ENCODE results near the gene JADE3.

JADE3 gene

GRCh38 chrX:47061238-47061919 lies 149.2 kb downstream of the JADE3 start:
- H3K27me3 ChIP-seq (ENCODE audit: control insufficient read depth, insufficient read depth, low read length) = no peaks in the 10 kb centered on the region
- H3K9me3 ChIP-seq (ENCODE audit: control insufficient read depth, low read length) = no peaks in the 10 kb centered on the region
- H3K9ac ChIP-seq (ENCODE audit: low read length) = no peak overlapping the region
- no peaks in the 10 kb centered on the region for H3K36me3 ChIP-seq (ENCODE audit: control insufficient read depth, insufficient read depth, low read length)
- no peaks in the 10 kb centered on the region for H3K4me1 ChIP-seq (ENCODE audit: control insufficient read depth, insufficient read depth, low read length)
- H3K4me3 ChIP-seq (ENCODE audit: low read length) = no peak overlapping the region

DNA sequence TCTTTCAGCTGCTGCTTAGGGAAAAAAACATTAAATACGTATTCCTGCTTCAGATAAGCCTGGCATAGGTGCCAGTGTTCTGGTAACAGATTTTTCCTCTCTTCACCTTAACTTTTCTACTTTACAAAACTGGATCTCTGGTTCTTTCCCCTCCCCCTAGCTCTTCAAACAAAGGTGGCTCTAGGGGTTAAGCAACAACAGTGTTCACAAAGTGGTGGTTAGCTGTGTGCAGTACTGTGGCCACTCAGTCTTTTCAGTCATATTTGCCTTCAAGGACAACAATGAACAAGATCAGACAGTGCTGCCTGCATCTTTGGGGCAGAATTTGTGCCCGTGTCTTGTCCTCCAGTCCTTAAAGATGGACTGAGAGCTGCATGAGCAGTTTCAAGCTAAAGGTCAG lies 151.0 kb downstream of the JADE3 start:
- Histone ChIP-seq H3K4me3 (ENCODE audit: low read length) (no peak overlapping the region), H3K9me3 (ENCODE audit: control insufficient read depth, low read length) (no peaks in the 10 kb centered on the region), H3K4me1 (ENCODE audit: control insufficient read depth, insufficient read depth, low read length) (no peaks in the 10 kb centered on the region), H3K27me3 (ENCODE audit: control insufficient read depth, insufficient read depth, low read length) (no peaks in the 10 kb centered on the region), H3K9ac (ENCODE audit: low read length) (no peak overlapping the region), H3K36me3 (ENCODE audit: control insufficient read depth, insufficient read depth, low read length) (no peaks in the 10 kb centered on the region)

GRCh38 chrX:47068214-47068613 lies 156.0 kb downstream of the JADE3 start:
- no peaks in the 10 kb centered on the region for H3K4me1 ChIP-seq (ENCODE audit: control insufficient read depth, insufficient read depth, low read length)
- H3K27me3 ChIP-seq (ENCODE audit: control insufficient read depth, insufficient read depth, low read length) = no peaks in the 10 kb centered on the region
- H3K9ac ChIP-seq (ENCODE audit: low read length) = no peak overlapping the region
- no peak overlapping the region for H3K4me3 ChIP-seq (ENCODE audit: low read length)
- H3K36me3 ChIP-seq (ENCODE audit: control insufficient read depth, insufficient read depth, low read length) = no peaks in the 10 kb centered on the region
- H3K9me3 ChIP-seq (ENCODE audit: control insufficient read depth, low read length) = no peaks in the 10 kb centered on the region

DNA sequence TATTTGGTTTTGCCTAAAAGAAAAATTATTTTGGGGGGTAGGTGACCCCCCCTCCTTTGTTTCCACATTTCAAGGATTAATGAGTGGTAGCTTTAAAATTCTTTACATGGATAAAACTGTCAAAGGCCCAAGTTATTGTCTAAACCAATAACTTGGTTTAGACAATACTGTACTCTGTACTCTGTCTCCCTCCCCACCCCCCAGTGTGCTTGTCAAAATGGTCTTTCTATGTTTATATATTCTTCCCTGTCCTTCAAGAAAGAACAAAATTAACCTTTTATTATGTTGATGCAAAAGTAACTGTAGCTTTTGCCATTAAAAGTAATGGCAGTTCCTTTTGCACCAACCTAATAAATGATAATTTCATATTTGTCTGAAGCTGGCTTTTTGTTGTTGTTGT lies 156.5 kb downstream of the JADE3 start:
- H3K4me3 ChIP-seq (ENCODE audit: low read length) = no peak overlapping the region
- H3K9me3 ChIP-seq (ENCODE audit: control insufficient read depth, low read length) = no peaks in the 10 kb centered on the region
- H3K4me1 ChIP-seq (ENCODE audit: control insufficient read depth, insufficient read depth, low read length) = no peaks in the 10 kb centered on the region
- H3K27me3 ChIP-seq (ENCODE audit: control insufficient read depth, insufficient read depth, low read length) = no peaks in the 10 kb centered on the region
- no peak overlapping the region for H3K9ac ChIP-seq (ENCODE audit: low read length)
- no peaks in the 10 kb centered on the region for H3K36me3 ChIP-seq (ENCODE audit: control insufficient read depth, insufficient read depth, low read length)

DNA sequence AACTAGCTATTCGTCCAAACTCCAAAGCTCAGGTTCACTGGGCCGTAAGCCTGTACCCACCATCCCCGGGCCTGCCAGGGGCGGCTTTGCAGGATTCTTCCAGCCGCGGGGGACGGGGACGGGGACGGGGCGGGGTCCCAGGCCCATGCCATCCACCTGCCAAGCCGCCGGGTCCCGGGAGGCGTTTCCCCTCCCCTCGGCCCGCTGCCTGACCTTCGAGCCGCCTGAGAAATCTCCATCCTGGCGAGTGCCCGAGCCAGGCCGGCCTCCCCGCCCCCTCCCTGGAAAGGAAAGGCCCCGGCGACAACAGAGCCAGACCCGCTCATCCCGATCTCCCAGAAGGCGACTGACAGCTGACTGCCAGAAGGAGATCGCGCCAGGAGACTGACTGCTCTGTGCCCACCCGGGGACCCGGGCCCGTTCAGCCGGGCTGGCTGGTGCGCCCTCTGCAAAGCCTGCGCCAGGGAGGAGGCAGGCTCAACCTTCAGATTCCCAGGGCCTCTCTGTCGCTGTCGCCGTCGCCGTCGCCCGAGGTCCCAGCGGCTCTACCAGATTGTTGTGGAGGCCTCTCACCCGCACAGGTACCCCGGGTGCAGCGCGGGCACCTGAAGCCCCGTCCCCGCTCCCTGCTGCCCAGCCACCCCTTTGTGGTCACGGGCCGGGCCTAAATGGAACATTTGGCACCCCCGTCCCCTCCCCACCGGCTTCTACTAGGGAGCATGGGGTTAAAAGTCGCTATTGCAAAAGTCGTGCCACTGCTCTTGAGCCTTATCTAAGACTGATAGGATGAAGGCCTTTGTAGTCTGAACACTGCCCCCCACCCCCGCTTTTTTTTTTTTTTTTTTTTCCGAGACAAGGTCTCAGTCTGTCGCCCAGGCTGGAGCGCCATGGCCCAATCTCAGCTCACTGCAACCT lies 166.2 kb downstream of the JADE3 start, which contains the start of gene RGN:
Gene RGN, plus strand, starts transcription at position 315 of the 915 bp plus-strand sequence. CDS start 2,702 bp downstream, outside the sequence.
- H3K9ac ChIP-seq (ENCODE audit: low read length) = peak within 1 kb of the TSS; percentile 39
- no peaks in the 10 kb centered on the region for H3K36me3 ChIP-seq (ENCODE audit: control insufficient read depth, insufficient read depth, low read length)
- no peaks in the 10 kb centered on the region for H3K9me3 ChIP-seq (ENCODE audit: control insufficient read depth, low read length)
- H3K4me3 ChIP-seq (ENCODE audit: low read length) = no peak within 1 kb of the TSS
- no peaks in the 10 kb centered on the region for H3K27me3 ChIP-seq (ENCODE audit: control insufficient read depth, insufficient read depth, low read length)
- no peaks in the 10 kb centered on the region for H3K4me1 ChIP-seq (ENCODE audit: control insufficient read depth, insufficient read depth, low read length)

DNA sequence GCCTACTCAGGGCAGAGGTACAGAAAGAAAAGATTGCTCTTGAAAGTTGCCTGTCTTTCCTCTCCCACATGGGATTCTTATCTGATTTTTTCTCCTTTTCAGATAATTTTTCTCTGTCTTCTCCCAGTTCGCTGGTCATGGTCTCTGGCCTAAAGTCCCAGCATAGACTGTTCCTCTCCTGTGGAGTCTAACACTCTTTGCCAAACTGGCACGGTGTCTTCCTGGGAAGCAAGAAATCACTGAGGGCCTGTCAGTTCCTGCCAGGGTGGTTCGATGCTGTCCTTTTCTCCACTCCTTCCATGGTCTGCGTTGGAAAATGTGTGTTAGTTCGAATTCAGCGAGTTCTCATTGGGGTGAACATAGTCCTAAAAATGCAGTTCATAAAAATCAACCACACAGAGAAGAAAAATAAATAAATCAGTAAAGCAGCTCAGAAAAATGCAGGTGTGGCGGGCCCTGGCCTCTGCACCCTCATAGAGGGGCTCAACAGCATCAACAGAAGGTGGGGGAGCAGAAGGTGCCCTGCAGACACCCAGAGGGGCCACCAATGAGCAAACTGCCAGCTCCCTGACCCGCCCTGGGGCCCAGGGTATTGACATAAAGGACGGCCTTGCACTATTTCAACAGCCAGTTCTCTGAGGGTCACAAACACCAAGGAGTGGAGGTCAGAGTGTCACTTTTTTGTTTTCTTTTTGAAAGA lies 168.1 kb downstream of the JADE3 start:
- Histone ChIP-seq H3K27me3 (ENCODE audit: control insufficient read depth, insufficient read depth, low read length) (no peaks in the 10 kb centered on the region), H3K9ac (ENCODE audit: low read length) (no peak overlapping the region), H3K36me3 (ENCODE audit: control insufficient read depth, insufficient read depth, low read length) (no peaks in the 10 kb centered on the region), H3K4me3 (ENCODE audit: low read length) (no peak overlapping the region), H3K4me1 (ENCODE audit: control insufficient read depth, insufficient read depth, low read length) (no peaks in the 10 kb centered on the region), H3K9me3 (ENCODE audit: control insufficient read depth, low read length) (no peaks in the 10 kb centered on the region)

DNA sequence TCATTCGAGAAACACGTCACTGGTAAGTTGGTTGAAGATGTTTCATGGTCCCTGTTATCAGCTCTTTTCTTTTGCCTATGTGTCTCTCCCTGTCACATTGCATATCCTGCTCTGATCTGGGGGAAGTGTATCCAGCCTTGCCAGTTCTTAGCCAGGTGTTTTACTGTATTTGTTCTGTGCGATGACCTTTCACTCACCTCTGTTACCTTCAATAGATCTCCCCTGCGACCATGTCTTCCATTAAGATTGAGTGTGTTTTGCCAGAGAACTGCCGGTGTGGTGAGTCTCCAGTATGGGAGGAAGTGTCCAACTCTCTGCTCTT lies 168.7 kb downstream of the JADE3 start:
- Histone ChIP-seq H3K9me3 (ENCODE audit: control insufficient read depth, low read length) (no peaks in the 10 kb centered on the region), H3K27me3 (ENCODE audit: control insufficient read depth, insufficient read depth, low read length) (no peaks in the 10 kb centered on the region), H3K4me1 (ENCODE audit: control insufficient read depth, insufficient read depth, low read length) (no peaks in the 10 kb centered on the region), H3K9ac (ENCODE audit: low read length) (no peak overlapping the region), H3K36me3 (ENCODE audit: control insufficient read depth, insufficient read depth, low read length) (no peaks in the 10 kb centered on the region), H3K4me3 (ENCODE audit: low read length) (no peak overlapping the region)

DNA sequence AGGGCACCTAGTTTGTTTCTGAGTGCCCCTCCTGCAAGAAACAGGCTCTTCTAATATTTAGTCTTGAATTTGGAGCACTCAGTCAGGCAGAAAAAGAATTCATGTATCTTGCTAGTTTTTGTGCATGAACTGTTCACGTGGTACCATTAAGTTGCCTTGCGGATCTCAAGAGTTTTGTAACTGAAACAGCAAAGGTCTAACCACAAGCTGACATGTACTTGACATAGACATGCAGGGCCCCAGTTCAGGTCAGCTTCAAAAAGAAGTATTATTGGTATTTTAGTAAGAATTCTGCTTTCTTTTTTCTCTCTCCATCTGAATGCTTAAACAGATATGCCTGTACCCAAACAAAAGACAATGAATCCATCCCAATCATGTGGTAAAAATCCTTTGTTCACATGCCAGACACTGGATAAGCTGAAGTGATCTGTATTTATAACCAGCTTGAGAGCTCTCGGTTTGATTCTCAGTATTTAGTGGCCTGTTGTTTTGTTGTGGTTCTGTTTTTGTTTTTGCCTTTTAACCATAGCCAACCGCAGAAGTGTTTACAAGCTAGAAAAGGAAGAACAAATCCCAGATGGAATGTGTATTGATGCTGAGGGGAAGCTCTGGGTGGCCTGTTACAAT lies 179.0 kb downstream of the JADE3 start:
- no peak overlapping the region for H3K9ac ChIP-seq (ENCODE audit: low read length)

GRCh38 chrX:47093248-47093647 lies 181.0 kb downstream of the JADE3 start:
- no peaks in the 10 kb centered on the region for H3K36me3 ChIP-seq (ENCODE audit: control insufficient read depth, insufficient read depth, low read length)
- H3K9me3 ChIP-seq (ENCODE audit: control insufficient read depth, low read length) = no peaks in the 10 kb centered on the region
- H3K4me3 ChIP-seq (ENCODE audit: low read length) = no peak overlapping the region
- H3K9ac ChIP-seq (ENCODE audit: low read length) = no peak overlapping the region
- H3K4me1 ChIP-seq (ENCODE audit: control insufficient read depth, insufficient read depth, low read length) = no peaks in the 10 kb centered on the region
- H3K27me3 ChIP-seq (ENCODE audit: control insufficient read depth, insufficient read depth, low read length) = no peaks in the 10 kb centered on the region

More for the DNA sequence above, 179.0 kb downstream of the JADE3 start:
- Histone ChIP-seq H3K4me3 (ENCODE audit: low read length) (no peak overlapping the region), H3K4me1 (ENCODE audit: control insufficient read depth, insufficient read depth, low read length) (no peaks in the 10 kb centered on the region), H3K27me3 (ENCODE audit: control insufficient read depth, insufficient read depth, low read length) (no peaks in the 10 kb centered on the region), H3K9me3 (ENCODE audit: control insufficient read depth, low read length) (no peaks in the 10 kb centered on the region), H3K36me3 (ENCODE audit: control insufficient read depth, insufficient read depth, low read length) (no peaks in the 10 kb centered on the region)

- Histone ChIP-seq H3K4me1 (ENCODE audit: control insufficient read depth, insufficient read depth, low read length) (no peaks in the 10 kb centered on the region), H3K4me3 (ENCODE audit: low read length) (no peak overlapping the region), H3K9ac (ENCODE audit: low read length) (no peak overlapping the region), H3K36me3 (ENCODE audit: control insufficient read depth, insufficient read depth, low read length) (no peaks in the 10 kb centered on the region), H3K27me3 (ENCODE audit: control insufficient read depth, insufficient read depth, low read length) (no peaks in the 10 kb centered on the region), H3K9me3 (ENCODE audit: control insufficient read depth, low read length) (no peaks in the 10 kb centered on the region)
Measured at GRCh38 chrX:47093860-47094259, 181.6 kb downstream of the JADE3 start.

GRCh38 chrX:47097018-47097417 lies 184.8 kb downstream of the JADE3 start:
- no peaks in the 10 kb centered on the region for H3K27me3 ChIP-seq (ENCODE audit: control insufficient read depth, insufficient read depth, low read length)
- H3K36me3 ChIP-seq (ENCODE audit: control insufficient read depth, insufficient read depth, low read length) = no peaks in the 10 kb centered on the region
- H3K9me3 ChIP-seq (ENCODE audit: control insufficient read depth, low read length) = no peaks in the 10 kb centered on the region
- no peak overlapping the region for H3K4me3 ChIP-seq (ENCODE audit: low read length)
- H3K4me1 ChIP-seq (ENCODE audit: control insufficient read depth, insufficient read depth, low read length) = no peaks in the 10 kb centered on the region
- no peak overlapping the region for H3K9ac ChIP-seq (ENCODE audit: low read length)

All from mucosa of stomach (tissue), 1 donor.